ENCODE data around the gene DBNL.

DBNL gene

GRCh38 chr7:44098092-44099068 lies 53.9 kb downstream of the DBNL start:
- no peak overlapping the region for H3K56ac ChIP-seq (ENCODE audit: low read length)
- no CpG with 5 or more reads among the region's 6 CpGs for WGBS (ENCODE audit: extremely low coverage, insufficient coverage, low lambda C conversion rate)

GRCh38 chr7:44099669-44100068 lies 55.2 kb downstream of the DBNL start:
- no peaks in the 10 kb centered on the region for H3K79me2 ChIP-seq (ENCODE audit: control insufficient read depth, insufficient read depth, low read length)
- no peak overlapping the region for H3K18ac ChIP-seq (ENCODE audit: low read length)
- H4K5ac ChIP-seq (ENCODE audit: low read length) = no peak overlapping the region
- no peak overlapping the region for H3K23ac ChIP-seq (ENCODE audit: low read length)
- DNase-seq = no peak
- no peak overlapping the region for H3K9ac ChIP-seq (ENCODE audit: low read length)
- H3K56ac ChIP-seq (ENCODE audit: low read length) = no peak overlapping the region
- no peak overlapping the region for H3K4me2 ChIP-seq (ENCODE audit: low read length)
- no peak overlapping the region for H3K4me3 ChIP-seq (ENCODE audit: low read length)
- H4K8ac ChIP-seq (ENCODE audit: low read depth, low read length) = no peak overlapping the region
- no peaks in the 10 kb centered on the region for H3K4me1 ChIP-seq (ENCODE audit: control insufficient read depth, low read depth, low read length)
- H3K79me1 ChIP-seq (ENCODE audit: low read length) = no peaks in the 10 kb centered on the region
- WGBS (ENCODE audit: extremely low coverage, insufficient coverage, low lambda C conversion rate) = no CpG with 5 or more reads among the region's 4 CpGs
- no peak overlapping the region for H2BK5ac ChIP-seq (ENCODE audit: low read length)
- H2AK5ac ChIP-seq (ENCODE audit: low read length) = no peak overlapping the region
- H3K27ac ChIP-seq (ENCODE audit: low read depth, low read length) = no peak overlapping the region
- H3K36me3 ChIP-seq (ENCODE audit: control insufficient read depth, insufficient read depth, low read length) = no peaks in the 10 kb centered on the region
- H3K27me3 ChIP-seq (ENCODE audit: insufficient read depth, low read length, poor library complexity) = no peaks in the 10 kb centered on the region
- H2BK15ac ChIP-seq (replicated peaks; ENCODE audit: low read depth) = no peak overlapping the region
- H3K4ac ChIP-seq (ENCODE audit: low read depth, low read length) = no peak overlapping the region
- H2BK120ac ChIP-seq (ENCODE audit: low read depth, low read length) = no peak overlapping the region

More at GRCh38 chr7:44098092-44099068, 53.9 kb downstream of the DBNL start:
- H3K23ac ChIP-seq (ENCODE audit: low read length) = no peak overlapping the region
- no peak overlapping the region for H3K9ac ChIP-seq (ENCODE audit: low read length)
- no peak overlapping the region for H3K27ac ChIP-seq (ENCODE audit: low read depth, low read length)
- H3K4me1 ChIP-seq (ENCODE audit: control insufficient read depth, low read depth, low read length) = no peaks in the 10 kb centered on the region
- no peaks in the 10 kb centered on the region for H3K79me2 ChIP-seq (ENCODE audit: control insufficient read depth, insufficient read depth, low read length)
- H3K4ac ChIP-seq (ENCODE audit: low read depth, low read length) = no peak overlapping the region
- no peak overlapping the region for H2BK5ac ChIP-seq (ENCODE audit: low read length)
- no peak overlapping the region for H4K8ac ChIP-seq (ENCODE audit: low read depth, low read length)
- H2BK120ac ChIP-seq (ENCODE audit: low read depth, low read length) = no peak overlapping the region
- no peaks in the 10 kb centered on the region for H3K36me3 ChIP-seq (ENCODE audit: control insufficient read depth, insufficient read depth, low read length)
- H3K27me3 ChIP-seq (ENCODE audit: insufficient read depth, low read length, poor library complexity) = no peaks in the 10 kb centered on the region
- H3K18ac ChIP-seq (ENCODE audit: low read length) = no peak overlapping the region
- H4K5ac ChIP-seq (ENCODE audit: low read length) = no peak overlapping the region
- no peak overlapping the region for H3K4me2 ChIP-seq (ENCODE audit: low read length)
- no peak overlapping the region for H2AK5ac ChIP-seq (ENCODE audit: low read length)
- no peak overlapping the region for H3K4me3 ChIP-seq (ENCODE audit: low read length)
- H3K79me1 ChIP-seq (ENCODE audit: low read length) = no peaks in the 10 kb centered on the region
- H2BK15ac ChIP-seq (replicated peaks; ENCODE audit: low read depth) = no peak overlapping the region
- DNase-seq = no peak

- Histone ChIP-seq H3K79me1 (ENCODE audit: low read length) (no peaks in the 10 kb centered on the region), H3K18ac (ENCODE audit: low read length) (no peak overlapping the region), H3K23ac (ENCODE audit: low read length) (no peak overlapping the region), H3K56ac (ENCODE audit: low read length) (no peak overlapping the region), H3K79me2 (ENCODE audit: control insufficient read depth, insufficient read depth, low read length) (no peaks in the 10 kb centered on the region), H3K4me2 (ENCODE audit: low read length) (no peak overlapping the region), H3K9ac (ENCODE audit: low read length) (no peak overlapping the region), H2AK5ac (ENCODE audit: low read length) (no peak overlapping the region), H3K36me3 (ENCODE audit: control insufficient read depth, insufficient read depth, low read length) (no peaks in the 10 kb centered on the region), H3K4me1 (ENCODE audit: control insufficient read depth, low read depth, low read length) (no peaks in the 10 kb centered on the region), H3K4me3 (ENCODE audit: low read length) (no peak overlapping the region), H2BK5ac (ENCODE audit: low read length) (no peak overlapping the region), H2BK120ac (ENCODE audit: low read depth, low read length) (no peak overlapping the region), H3K27ac (ENCODE audit: low read depth, low read length) (no peak overlapping the region), H4K8ac (ENCODE audit: low read depth, low read length) (no peak overlapping the region), H3K27me3 (ENCODE audit: insufficient read depth, low read length, poor library complexity) (no peaks in the 10 kb centered on the region), H2BK15ac (replicated peaks; ENCODE audit: low read depth) (no peak overlapping the region), H3K4ac (ENCODE audit: low read depth, low read length) (no peak overlapping the region), H4K5ac (ENCODE audit: low read length) (no peak overlapping the region)
- WGBS (ENCODE audit: extremely low coverage, insufficient coverage, low lambda C conversion rate) = no CpG with 5 or more reads among the region's 10 CpGs
- DNase-seq = no peak
These were observed 56.2 kb downstream of the DBNL start for GRCh38 chr7:44100458-44101302.

GRCh38 chr7:44101303-44101965 lies 56.9 kb downstream of the DBNL start:
- Histone ChIP-seq H4K8ac (ENCODE audit: low read depth, low read length) (no peak overlapping the region), H3K79me2 (ENCODE audit: control insufficient read depth, insufficient read depth, low read length) (no peaks in the 10 kb centered on the region), H3K23ac (ENCODE audit: low read length) (no peak overlapping the region), H3K9ac (ENCODE audit: low read length) (no peak overlapping the region), H2BK5ac (ENCODE audit: low read length) (no peak overlapping the region), H3K18ac (ENCODE audit: low read length) (no peak overlapping the region), H2BK120ac (ENCODE audit: low read depth, low read length) (no peak overlapping the region), H3K36me3 (ENCODE audit: control insufficient read depth, insufficient read depth, low read length) (no peaks in the 10 kb centered on the region), H3K56ac (ENCODE audit: low read length) (no peak overlapping the region), H3K4me1 (ENCODE audit: control insufficient read depth, low read depth, low read length) (no peaks in the 10 kb centered on the region), H2AK5ac (ENCODE audit: low read length) (no peak overlapping the region), H3K27me3 (ENCODE audit: insufficient read depth, low read length, poor library complexity) (no peaks in the 10 kb centered on the region), H3K4ac (ENCODE audit: low read depth, low read length) (no peak overlapping the region), H2BK15ac (replicated peaks; ENCODE audit: low read depth) (no peak overlapping the region), H4K5ac (ENCODE audit: low read length) (no peak overlapping the region), H3K27ac (ENCODE audit: low read depth, low read length) (no peak overlapping the region), H3K4me2 (ENCODE audit: low read length) (no peak overlapping the region), H3K79me1 (ENCODE audit: low read length) (no peaks in the 10 kb centered on the region), H3K4me3 (ENCODE audit: low read length) (no peak overlapping the region)
- no CpG with 5 or more reads among the region's 3 CpGs for WGBS (ENCODE audit: extremely low coverage, insufficient coverage, low lambda C conversion rate)
- no peak for DNase-seq

- Histone ChIP-seq H3K9ac (ENCODE audit: low read length) (no peak overlapping the region), H3K56ac (ENCODE audit: low read length) (no peak overlapping the region), H3K4me2 (ENCODE audit: low read length) (no peak overlapping the region), H4K5ac (ENCODE audit: low read length) (no peak overlapping the region), H3K79me1 (ENCODE audit: low read length) (no peaks in the 10 kb centered on the region), H2AK5ac (ENCODE audit: low read length) (no peak overlapping the region), H3K4me1 (ENCODE audit: control insufficient read depth, low read depth, low read length) (no peaks in the 10 kb centered on the region), H3K23ac (ENCODE audit: low read length) (no peak overlapping the region), H4K8ac (ENCODE audit: low read depth, low read length) (no peak overlapping the region), H3K79me2 (ENCODE audit: control insufficient read depth, insufficient read depth, low read length) (no peaks in the 10 kb centered on the region), H3K36me3 (ENCODE audit: control insufficient read depth, insufficient read depth, low read length) (no peaks in the 10 kb centered on the region), H3K4me3 (ENCODE audit: low read length) (no peak overlapping the region), H3K18ac (ENCODE audit: low read length) (no peak overlapping the region), H2BK5ac (ENCODE audit: low read length) (no peak overlapping the region), H2BK15ac (replicated peaks; ENCODE audit: low read depth) (no peak overlapping the region), H3K27me3 (ENCODE audit: insufficient read depth, low read length, poor library complexity) (no peaks in the 10 kb centered on the region), H2BK120ac (ENCODE audit: low read depth, low read length) (no peak overlapping the region), H3K4ac (ENCODE audit: low read depth, low read length) (no peak overlapping the region), H3K27ac (ENCODE audit: low read depth, low read length) (no peak overlapping the region)
- WGBS (ENCODE audit: extremely low coverage, insufficient coverage, low lambda C conversion rate) = no CpG with 5 or more reads among the region's 14 CpGs
- no peak for DNase-seq
These were observed 57.7 kb downstream of the DBNL start for GRCh38 chr7:44101966-44102845.
